NCI-H1436 (cell line): ENCODE data around the gene C7orf25.

ENCODE experiments used
- DNase-seq: peaks from one replicate; lab custom pipeline; 2025; lab: John Stamatoyannopoulos, UW

C7orf25 gene

GRCh38 chr7:42877862-42878261 is 34.0 kb downstream of the C7orf25 start:
- no peak for DNase-seq

GRCh38 chr7:42876182-42877068 is 35.4 kb downstream of the C7orf25 start:
- DNase-seq = peak; percentile 13

- no peak for DNase-seq
Measured at GRCh38 chr7:42869131-42870020, 42.5 kb downstream of the C7orf25 start.

GRCh38 chr7:42868480-42868879 is 43.4 kb downstream of the C7orf25 start:
- DNase-seq = no peak
